GM19328 (cell line): ENCODE results near the gene RPTOR.
"Not testable (repeated sequence)": the region's sequence is repeated elsewhere in the genome, so short reads cannot be mapped to it uniquely, and the experiment has no call there.

Source experiments
- ATAC-seq: cut with Tn5 transposase; IDR thresholded peaks from one replicate; pipeline ENCODE4 v1.9.1; 2021; ENCODE audit warnings: mild to moderate bottlenecking, moderate library complexity; ENCODE audit not compliant: unreplicated experiment

RPTOR gene

DNA sequence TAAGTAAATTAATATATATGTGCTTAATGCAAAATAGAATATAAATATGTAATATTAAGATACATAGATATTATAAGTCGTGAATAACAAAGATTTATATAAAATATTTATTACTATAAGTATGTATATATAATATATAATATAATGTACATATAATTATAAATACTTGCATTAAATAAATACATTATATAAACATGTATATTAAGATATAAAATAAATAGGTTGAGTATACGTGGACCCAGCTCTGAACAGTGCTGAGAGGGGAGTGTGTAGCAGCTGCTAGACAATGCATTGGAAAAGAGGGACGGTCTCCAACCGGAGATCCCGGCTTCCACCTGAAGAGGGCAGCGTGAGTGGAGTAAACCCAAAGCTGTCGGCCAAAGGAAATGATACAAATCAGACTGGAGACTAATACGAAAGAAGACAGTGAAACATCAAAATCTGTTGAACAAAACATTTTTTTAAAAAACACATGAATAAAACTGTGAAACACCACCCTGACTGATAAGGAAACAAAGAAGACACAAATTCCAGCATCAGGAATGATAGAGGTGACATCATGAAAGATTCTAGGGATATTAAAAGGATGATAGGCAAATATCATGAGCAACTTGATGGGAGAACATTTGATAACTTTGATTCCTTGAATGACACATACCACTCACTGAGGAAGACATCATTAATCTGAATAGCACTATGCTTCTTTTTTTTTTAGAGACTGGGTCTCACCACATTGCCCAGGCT lies 321.6 kb downstream of the RPTOR start:
- ATAC-seq = no peak

DNA sequence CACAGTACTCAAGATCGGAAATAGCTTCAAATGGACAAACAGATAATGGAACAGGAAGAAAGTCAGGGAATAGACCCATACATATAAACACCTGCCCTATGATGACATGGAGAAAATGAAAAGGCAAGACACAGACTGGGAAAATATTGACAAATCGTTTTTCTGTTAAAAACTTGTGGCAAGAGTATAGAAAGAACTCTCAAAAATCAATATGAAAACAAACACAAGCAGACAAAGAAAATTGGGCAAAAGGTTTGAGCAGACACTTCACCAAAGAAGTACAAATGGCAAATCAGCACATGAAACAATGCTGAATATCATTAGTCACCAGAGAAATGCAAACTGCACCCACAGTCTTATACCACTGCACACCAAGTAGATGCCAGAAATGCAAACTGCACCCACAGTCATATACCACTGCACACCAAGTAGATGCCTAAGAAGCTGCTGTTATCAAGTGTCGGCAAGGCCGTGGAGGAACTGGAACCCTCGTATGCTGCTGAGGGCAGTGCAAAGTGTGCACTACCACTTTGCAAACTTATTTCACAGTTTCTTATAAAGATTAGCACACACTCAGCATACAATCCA lies 323.5 kb downstream of the RPTOR start:
- ATAC-seq = no peak

DNA sequence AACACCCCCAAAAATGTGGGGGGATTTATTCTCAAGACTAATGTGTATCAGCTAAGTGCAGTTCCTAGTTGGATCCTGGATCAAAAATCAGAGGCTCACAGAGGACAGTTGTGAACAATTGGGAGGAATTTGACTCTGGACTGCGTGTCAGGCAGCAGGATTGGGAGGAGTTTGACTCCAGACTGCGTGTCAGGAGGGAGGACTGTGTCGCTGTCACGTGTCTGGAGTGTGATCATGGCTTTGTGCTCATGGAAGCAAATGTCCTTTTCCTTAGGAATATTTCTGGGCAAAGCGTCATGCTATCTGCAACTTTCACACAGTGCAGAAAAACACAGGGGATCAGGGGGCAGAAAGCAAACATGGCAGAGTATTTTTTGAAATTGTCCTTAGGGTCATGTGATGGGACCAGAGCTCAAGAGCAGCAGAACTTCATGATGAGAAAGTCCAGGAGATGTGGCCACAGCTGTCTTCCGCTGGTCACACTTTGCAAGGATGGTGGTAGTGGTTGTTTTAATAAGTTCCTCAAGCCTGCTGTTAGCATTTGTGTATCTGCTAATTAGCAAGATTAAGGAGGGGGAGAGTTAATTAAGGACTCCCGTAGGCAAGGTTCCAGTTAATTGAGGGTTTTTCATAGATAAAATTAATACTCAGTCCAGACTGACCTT lies 325.0 kb downstream of the RPTOR start:
- ATAC-seq = no peak

DNA sequence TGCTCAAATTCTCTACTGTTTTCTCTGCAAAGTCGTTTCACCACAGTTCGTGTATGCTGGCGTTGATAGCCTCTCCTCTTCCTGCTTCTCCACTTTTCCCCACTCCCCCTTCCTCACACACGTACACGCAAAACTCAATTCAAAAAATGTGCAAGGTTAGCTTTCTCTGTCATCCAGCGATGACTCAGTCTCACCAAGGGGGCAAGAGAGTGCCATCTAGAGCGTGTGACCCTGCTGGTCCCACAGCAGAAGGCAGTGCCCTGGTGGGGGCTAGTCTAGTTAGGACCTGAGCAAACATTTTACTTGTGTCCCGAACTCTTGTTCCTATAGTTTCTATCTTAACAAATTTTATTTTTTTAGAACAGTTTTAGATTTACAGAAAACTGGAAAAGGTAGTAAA lies 325.8 kb downstream of the RPTOR start:
- no peak for ATAC-seq

DNA sequence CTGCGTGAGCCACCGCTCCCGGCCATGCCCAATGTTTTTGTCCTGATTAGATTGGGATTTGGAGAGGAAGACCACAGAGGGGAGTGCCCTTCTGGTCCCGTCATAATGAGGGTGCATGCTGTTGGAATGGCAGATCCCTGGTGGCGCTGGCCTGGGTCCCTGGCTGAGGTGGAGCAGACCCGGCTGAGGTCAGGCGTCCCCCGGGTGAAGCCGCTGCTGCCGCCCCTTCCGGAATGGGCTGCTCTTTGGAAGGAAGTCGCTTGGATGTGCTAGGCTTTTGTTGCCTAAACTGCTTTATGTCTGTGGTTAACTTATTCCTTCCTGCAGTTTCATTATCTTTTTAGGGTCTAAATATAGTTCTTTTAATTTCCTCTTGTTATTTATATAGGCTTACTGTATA lies 326.7 kb downstream of the RPTOR start:
- ATAC-seq = no peak

DNA sequence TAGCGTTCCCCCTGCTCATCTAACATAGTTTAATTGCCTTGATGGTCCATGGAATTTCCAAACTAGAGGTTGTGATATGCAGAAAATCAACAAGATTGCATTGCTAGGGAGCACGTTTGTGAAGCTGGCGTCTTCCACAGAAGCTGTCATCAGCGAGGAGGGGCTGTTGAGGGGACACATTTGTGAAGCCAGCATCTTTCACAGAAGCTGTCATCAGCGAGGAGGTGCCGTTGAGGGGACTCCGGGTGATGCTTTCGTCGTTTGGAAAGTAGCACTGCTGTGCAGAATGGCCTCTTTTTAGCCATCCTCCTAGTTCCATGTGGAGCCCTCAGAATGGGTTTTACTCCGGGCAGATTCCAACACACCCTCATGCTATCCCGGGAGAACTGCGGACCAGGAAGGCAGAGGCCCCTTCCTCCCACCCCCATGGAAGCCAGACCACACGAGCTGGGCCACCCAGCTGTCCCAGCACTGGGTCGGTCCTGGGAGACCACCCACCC lies 327.4 kb downstream of the RPTOR start:
- no peak for ATAC-seq

DNA sequence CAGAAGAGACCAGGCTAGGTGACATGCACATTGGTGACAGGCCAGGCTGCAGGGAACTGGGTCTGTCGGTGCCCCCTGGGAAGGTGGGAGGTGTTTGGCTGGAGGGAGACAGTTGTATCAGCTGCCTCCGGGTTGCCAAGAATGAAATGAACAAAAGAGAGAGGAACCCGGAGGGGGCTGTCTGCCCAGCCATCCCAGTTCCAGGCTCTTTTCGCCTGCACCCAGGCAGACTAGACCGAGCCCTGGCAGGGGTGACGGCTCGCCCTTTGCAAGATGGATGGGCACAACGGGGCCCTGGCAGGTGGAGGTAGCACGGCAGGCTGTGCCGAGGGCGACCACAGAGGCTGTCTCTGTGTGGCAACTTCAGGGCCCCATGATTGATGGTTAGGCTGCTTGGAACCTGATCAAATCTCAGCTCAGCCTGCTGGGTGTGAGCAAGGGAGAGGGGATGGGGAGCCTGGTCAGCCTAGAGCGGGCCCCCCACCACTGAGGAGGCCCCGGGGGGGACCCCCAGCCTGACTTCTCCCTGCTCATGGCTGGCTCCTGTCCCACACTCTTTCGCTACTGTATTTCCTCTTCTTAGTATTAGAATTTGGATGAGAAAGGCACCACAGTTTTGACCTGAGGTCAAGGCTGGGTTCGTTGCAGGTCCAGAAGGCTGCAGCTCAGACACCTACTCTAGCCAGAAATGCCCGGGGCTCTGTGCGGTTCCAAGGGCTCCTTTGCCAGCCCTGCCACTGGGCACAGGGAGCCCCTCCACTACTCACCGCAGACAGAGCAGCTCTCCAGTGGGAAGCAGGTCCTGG lies 328.1 kb downstream of the RPTOR start:
- no peak for ATAC-seq

DNA sequence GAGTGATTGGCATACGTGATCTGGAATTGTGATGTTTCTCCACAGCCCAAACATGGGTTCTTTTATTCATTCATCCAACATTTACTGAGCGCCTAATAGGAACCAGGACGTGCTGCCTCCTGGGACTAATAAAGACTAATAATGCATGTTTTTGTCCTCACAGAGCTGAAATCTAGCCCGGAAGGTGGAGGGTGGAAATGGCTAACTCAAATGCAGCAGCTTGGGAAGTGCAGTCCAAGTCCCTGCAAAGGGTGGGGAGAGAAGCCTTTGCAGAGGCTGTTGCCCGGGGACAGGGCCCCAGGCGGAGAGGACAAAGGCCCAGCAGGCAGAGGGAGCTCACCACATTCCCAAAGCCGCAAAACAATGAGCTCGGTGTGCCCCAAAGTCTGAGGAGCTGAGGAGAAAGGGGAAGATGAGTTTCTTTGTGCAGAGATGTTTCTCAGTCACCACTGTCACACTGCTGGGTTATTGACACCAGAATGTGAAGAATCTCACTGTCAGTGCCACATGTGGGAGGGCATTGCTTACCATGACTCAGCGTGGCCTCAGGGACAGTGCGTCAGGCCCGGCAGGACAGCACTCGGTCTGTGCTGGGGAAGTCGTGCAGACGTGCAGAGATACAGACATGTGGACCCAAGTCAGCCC lies 328.8 kb downstream of the RPTOR start:
- ATAC-seq = no peak

DNA sequence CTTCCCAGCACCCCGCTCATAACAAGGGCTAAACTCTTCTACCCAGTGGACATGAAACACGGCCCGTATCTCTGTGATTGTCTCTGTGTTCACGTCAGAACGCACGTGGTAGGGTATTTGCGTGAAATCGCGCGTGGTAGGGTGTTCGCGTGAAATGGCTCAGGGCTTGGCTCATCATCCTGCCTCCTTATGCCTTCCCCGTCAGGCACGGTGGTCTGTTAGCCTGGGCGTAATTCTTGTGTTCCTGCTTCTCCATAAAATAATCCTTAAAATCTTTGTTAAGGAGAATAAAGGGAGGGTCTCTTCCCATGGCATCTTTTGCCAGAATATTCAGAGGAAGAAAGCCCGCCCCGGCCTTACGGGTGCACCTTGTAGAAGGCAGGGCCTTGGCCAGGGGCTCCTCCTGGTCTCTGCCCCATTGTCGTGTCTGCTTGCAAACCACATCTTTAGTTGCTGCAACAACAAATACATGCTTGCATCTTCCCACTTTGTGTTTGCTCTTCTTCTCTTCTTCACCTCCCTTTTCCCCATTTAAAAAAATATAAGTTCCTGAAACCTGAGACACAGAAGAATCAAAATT lies 330.3 kb downstream of the RPTOR start:
- ATAC-seq = no peak

DNA sequence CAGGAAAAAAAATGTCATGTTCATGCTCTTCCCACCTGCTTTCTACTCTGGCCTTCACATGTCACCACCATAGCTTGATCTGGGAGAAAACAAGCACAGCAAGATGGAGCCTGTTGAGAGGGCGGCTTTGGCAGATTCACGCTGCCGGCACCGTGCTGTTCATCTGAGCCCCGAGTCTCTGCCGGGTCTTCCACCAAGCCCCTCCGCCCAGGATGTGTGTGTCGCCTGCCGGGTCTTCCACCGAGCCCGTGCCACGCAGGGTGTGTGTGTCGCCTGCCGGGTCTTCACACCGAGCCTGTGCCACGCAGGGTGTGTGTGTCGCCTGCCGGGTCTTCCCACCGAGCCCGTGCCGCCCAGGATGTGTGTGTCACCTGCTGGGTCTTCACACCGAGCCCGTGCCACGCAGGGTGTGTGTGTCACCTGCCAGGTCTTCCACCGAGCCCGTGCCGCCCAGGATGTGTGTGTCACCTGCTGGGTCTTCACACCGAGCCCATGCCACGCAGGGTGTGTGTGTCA lies 330.9 kb downstream of the RPTOR start:
- not testable (repeated sequence) for ATAC-seq

DNA sequence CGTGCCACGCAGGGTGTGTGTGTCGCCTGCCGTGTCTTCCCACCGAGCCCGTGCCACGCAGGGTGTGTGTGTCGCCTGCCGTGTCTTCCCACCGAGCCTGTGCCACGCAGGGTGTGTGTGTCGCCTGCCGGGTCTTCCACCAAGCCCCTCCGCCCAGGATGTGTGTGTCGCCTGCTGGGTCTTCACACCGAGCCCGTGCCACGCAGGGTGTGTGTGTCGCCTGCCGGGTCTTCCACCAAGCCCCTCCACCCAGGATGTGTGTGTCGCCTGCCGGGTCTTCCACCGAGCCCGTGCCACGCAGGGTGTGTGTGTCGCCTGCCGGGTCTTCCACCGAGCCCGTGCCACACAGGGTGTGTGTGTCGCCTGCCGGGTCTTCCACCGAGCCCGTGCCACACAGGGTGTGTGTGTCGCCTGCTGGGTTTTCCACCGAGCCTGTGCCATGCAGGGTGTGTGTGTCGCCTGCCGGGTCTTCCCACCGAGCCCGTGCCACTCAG lies 331.9 kb downstream of the RPTOR start:
- not testable (repeated sequence) for ATAC-seq

DNA sequence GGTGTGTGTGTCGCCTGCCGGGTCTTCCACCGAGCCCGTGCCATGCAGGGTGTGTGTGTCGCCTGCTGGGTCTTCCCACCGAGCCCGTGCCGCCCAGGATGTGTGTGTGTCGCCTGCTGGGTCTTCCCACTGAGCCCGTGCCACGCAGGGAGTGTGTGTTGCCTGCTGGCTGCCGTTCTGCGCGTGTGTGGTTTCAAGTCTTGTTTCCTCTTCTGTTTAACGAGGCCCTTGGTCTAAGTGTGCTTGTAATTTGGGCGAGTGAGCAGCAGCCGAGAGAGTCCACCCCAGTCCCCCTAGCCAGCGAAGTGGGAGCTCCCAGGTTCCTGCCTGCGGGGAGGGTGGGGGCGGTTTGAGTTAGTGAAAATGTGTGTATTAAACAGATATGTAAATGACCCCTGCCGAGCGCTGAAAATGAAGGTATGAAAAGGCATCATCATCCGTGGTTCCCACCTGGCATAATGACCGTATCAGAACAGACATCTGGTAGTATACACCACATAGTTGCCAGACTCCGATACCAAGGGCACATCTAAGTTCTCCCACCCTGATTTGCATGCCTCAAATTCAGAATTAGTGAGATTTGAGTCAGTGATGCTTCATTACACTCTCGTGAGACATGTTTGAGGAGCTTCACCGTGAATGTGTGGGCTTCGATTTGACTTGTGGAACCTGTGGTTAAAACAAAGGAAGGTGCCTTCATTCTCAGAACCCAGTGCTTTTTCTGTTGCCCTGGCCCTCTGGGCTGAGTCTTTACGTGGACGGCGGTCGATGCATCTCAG lies 332.5 kb downstream of the RPTOR start:
- ATAC-seq = no peak

DNA sequence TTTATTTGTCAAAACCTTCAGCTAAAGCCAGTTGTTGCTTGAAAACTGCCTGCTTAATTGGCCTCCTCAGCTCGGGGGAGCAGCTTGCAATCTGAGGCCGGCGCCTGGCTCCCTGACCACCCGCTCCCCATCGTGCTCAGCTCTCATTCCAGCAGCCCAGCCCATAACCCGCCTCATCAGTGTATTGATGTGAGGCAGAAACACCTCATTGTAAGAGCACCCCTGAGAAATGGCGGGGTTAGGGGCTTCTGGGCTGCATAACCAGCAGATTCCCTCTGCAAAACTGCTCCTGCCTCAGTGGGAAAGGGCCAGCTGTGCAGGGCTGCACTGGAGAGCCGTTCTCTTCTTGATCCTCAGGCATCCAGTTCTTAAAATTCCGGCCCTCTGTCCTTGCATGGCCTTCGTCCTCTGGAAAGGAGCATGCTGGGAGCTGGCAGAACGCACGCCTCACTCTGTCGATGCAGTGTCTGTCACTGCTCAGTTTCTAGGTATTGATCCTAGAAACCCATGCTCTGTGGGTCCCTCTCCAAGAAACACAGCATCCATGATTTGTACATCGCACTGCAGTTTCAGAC lies 333.2 kb downstream of the RPTOR start:
- no peak for ATAC-seq

DNA sequence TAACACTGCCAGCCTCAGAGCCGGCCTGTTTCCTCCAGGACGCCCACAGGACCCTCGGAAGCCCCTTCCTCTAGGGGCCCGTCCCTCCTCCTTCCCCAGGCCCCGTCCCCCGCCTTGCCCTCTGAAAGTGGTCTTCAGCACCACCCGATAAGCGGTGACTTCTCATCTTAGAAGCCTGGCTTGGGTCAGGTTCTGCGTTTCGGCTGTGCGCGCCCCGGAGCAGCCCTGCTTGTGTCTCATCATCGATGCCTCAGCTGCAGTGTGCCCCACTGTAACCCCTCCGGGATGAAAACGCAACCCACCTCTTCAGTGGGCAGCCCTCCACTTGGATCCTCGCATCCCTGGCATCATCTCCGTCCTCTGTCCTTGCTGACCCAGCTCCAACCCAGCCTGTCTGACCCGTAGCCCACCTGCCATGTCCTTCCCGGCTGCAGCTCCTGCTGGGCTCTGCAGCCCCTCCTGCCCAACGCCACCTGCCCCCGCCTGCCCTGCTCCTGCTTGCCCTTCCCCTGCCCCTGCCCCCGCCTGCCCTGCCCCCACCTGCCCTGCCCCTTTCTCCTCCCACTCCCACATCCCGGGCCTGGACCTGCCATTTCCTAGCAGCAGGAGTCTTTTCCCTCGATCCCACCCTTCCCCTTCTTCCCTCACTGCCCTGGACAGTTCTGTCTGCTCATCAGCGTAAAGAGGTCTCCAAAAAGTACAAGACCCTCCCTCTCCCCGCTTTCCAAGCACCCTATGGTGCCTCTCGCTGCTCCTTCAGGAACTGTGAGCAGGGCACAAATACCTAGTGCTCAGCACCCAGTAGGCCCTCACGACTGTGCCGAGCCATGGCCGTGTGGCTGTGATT lies 334.5 kb downstream of the RPTOR start:
- no peak for ATAC-seq

DNA sequence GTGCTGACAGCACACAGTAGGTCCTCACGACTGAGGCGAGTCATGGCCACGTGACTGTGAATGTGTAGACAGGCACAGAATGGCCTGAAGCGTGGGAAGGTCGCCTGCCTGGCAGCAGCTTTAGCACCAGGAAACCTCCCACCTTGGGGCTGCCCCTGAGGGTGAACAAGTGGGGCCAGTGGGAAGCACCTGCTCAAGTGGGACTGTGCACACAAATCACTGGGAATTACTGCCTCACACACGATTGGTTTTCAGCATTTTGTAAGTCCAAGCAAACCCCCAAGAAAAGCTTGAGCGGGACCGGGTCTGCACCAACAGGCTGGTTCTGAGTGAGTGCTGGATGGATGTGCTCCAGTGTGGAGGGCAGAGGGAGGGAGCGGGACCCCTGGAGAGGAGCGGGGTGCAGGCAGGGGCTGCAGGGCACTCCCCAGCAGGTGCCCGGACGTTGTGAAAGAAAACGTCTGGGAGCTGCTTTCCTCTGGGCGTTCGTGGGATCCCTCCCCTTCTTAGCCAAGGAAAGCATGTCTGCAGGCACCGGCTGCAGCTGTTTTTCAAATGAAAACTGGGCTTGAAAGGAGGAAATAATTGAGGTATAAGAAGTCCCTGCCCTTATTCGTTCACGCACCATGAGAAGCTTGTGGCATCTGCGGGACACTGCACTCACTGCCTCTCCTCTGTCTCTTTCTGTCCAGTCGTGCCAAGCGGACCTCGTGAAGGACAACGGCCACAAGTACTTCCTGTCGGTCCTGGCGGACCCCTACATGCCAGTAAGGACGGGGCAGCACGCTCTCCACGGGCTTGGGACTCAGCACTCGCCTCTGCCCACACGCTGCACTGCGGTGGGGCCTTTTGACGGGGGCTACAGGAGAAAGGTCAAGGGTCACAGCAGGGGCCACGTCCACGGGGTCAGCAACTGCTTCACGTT lies 335.3 kb downstream of the RPTOR start:
- ATAC-seq = no peak

DNA sequence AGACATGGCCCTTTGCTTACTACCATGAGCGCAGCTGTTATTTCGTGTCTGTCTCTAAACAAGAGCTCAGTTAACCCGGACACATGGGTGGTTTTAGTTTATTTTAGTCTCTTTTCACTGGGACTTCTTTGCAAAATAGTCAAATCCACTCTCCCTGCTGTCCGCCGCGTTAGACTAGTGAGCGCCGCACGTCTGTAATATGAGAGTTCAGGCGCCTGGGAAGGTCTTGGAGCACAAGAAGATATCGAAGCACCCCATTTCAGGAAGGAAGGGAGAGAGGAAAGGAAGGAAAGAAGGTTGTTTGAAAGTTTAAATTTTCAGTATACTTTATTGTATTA lies 336.0 kb downstream of the RPTOR start:
- ATAC-seq = no peak

DNA sequence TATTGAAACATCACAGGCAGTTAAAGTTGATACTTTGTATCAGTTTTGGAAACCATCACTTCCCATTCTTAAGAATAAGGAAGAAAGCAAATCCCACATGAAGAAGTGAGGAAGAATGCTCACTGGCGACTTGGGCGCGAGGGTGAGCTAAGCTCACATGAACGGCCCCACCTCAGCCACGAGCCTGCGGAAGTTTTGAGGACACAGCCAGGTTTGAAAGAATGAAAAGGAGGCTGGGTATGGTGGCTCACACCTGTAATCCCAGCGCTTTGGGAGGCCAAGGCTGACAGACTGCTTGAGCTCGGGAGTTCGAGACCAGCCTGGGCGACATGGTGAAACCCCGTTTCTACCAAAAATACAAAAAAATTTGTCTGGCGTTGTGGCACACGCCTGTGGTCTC lies 336.7 kb downstream of the RPTOR start:
- no peak for ATAC-seq
